ENCODE data around the gene MYO9A.
A peak's percentile ranks its signal among the peaks of the same experiment; 100 is the strongest.

GRCh38 chr15:72154316-72154715 is 36.4 kb upstream of the MYO9A start:
- TF ChIP-seq CTCF (tag by site-specific recombination; IDR thresholded peaks at IDR 0.05) (no peak), ZNF513 (tag by site-specific recombination; IDR thresholded peaks at IDR 0.05) (no peak), MYNN (tag by site-specific recombination; IDR thresholded peaks at IDR 0.05; ENCODE audit: borderline replicate concordance) (no peak), ZNF140 (tag by site-specific recombination; IDR thresholded peaks at IDR 0.05) (no peak), SP7 (tag by site-specific recombination; IDR thresholded peaks at IDR 0.05) (no peak), REST (tag by site-specific recombination; IDR thresholded peaks at IDR 0.05) (no peak), ZNF335 (tag by site-specific recombination; conservative IDR thresholded peaks at IDR 0.05) (peak; percentile 16; the same call in 1 of the 2 replicates), MZF1 (tag by site-specific recombination; IDR thresholded peaks at IDR 0.05; ENCODE audit: borderline replicate concordance) (no peak), ZBTB44 (tag by site-specific recombination; IDR thresholded peaks at IDR 0.05) (no peak), ZNF558 (tag by site-specific recombination; IDR thresholded peaks at IDR 0.05) (no peak), YY1 (tag by site-specific recombination; IDR thresholded peaks at IDR 0.05) (no peak), ZNF777 (tag by site-specific recombination; IDR thresholded peaks at IDR 0.05; ENCODE audit: borderline replicate concordance) (no peak)
